HUES48 (cell line): ENCODE data around the gene ZBTB2.
"Not testable (repeated sequence)": the region's sequence is repeated elsewhere in the genome, so short reads cannot be mapped to it uniquely, and the experiment has no call there.

Source experiments
- H3K27ac ChIP-seq: one replicate; pipeline ENCODE4 v1.7.0; 2013; ENCODE audit warnings: low read depth, low read length, inconsistent platforms
- H3K27me3 ChIP-seq: 2 replicates; pipeline ENCODE4 v1.6.1; 2013; ENCODE audit warnings: mild to moderate bottlenecking, low read length; ENCODE audit not compliant: control insufficient read depth, insufficient read depth
- H3K36me3 ChIP-seq: 2 replicates; pipeline ENCODE4 v1.6.1; 2013; ENCODE audit warnings: low read length; ENCODE audit not compliant: control insufficient read depth, insufficient read depth
- H3K4me1 ChIP-seq: 2 replicates; pipeline ENCODE4 v1.6.1; 2013; ENCODE audit warnings: mild to moderate bottlenecking, low read length; ENCODE audit not compliant: control insufficient read depth, insufficient read depth
- H3K4me3 ChIP-seq: 2 replicates; pipeline ENCODE4 v1.5.1; 2013; ENCODE audit warnings: mild to moderate bottlenecking, low read depth, low read length
- H3K9ac ChIP-seq: 2 replicates; pipeline ENCODE4 v1.6.1; 2013; ENCODE audit warnings: mild to moderate bottlenecking, low read depth, low read length, moderate library complexity
- H3K9me3 ChIP-seq: 2 replicates; pipeline ENCODE4 v1.6.1; 2013; ENCODE audit warnings: low read length; ENCODE audit not compliant: control insufficient read depth, insufficient read depth

ZBTB2 gene

GRCh38 chr6:151350442-151351145 is 40.8 kb downstream of the ZBTB2 start:
- Histone ChIP-seq H3K27me3 (no peaks in the 10 kb centered on the region), H3K9ac (no peak overlapping the region), H3K4me3 (no peak overlapping the region), H3K36me3 (peaks cover 15% of the 10 kb centered on the region), H3K9me3 (no peaks in the 10 kb centered on the region), H3K4me1 (no peaks in the 10 kb centered on the region), H3K27ac (no peak overlapping the region)

GRCh38 chr6:151349651-151350270 is 41.6 kb downstream of the ZBTB2 start:
- Histone ChIP-seq H3K36me3 (peaks cover 14% of the 10 kb centered on the region; the same call in 1 of the 2 replicates), H3K27me3 (no peaks in the 10 kb centered on the region)

GRCh38 chr6:151342750-151343149 is 48.6 kb downstream of the ZBTB2 start:
- H3K36me3 ChIP-seq, H3K27me3 ChIP-seq, H3K27ac ChIP-seq, H3K4me1 ChIP-seq, H3K4me3 ChIP-seq, H3K9me3 ChIP-seq, H3K9ac ChIP-seq: not testable (repeated sequence)

More at GRCh38 chr6:151349651-151350270, 41.6 kb downstream of the ZBTB2 start:
- H3K4me1 ChIP-seq = no peaks in the 10 kb centered on the region
- H3K27ac ChIP-seq = no peak overlapping the region
- no peak overlapping the region for H3K9ac ChIP-seq
- no peaks in the 10 kb centered on the region for H3K9me3 ChIP-seq
- H3K4me3 ChIP-seq = no peak overlapping the region

GRCh38 chr6:151341476-151342195 is 49.7 kb downstream of the ZBTB2 start:
- H3K27ac ChIP-seq = no peak overlapping the region
- no peaks in the 10 kb centered on the region for H3K9me3 ChIP-seq
- H3K36me3 ChIP-seq = no peaks in the 10 kb centered on the region
- H3K4me3 ChIP-seq = no peak overlapping the region
- no peaks in the 10 kb centered on the region for H3K27me3 ChIP-seq
- no peak overlapping the region for H3K9ac ChIP-seq
- H3K4me1 ChIP-seq = no peaks in the 10 kb centered on the region

- Histone ChIP-seq H3K4me3 (no peak overlapping the region), H3K36me3 (no peaks in the 10 kb centered on the region), H3K4me1 (no peaks in the 10 kb centered on the region), H3K9ac (no peak overlapping the region), H3K27ac (no peak overlapping the region), H3K27me3 (no peaks in the 10 kb centered on the region), H3K9me3 (no peaks in the 10 kb centered on the region)
These were observed 51.0 kb downstream of the ZBTB2 start for GRCh38 chr6:151340219-151340978.

GRCh38 chr6:151339369-151339768 is 52.0 kb downstream of the ZBTB2 start:
- no peaks in the 10 kb centered on the region for H3K4me1 ChIP-seq
- no peaks in the 10 kb centered on the region for H3K9me3 ChIP-seq
- no peak overlapping the region for H3K9ac ChIP-seq
- H3K36me3 ChIP-seq = no peaks in the 10 kb centered on the region
- H3K27ac ChIP-seq = no peak overlapping the region
- H3K27me3 ChIP-seq = no peaks in the 10 kb centered on the region
- no peak overlapping the region for H3K4me3 ChIP-seq

GRCh38 chr6:151338651-151339200 is 52.6 kb downstream of the ZBTB2 start:
- no peaks in the 10 kb centered on the region for H3K27me3 ChIP-seq
- no peaks in the 10 kb centered on the region for H3K9me3 ChIP-seq
- H3K4me1 ChIP-seq = no peaks in the 10 kb centered on the region
- no peak overlapping the region for H3K4me3 ChIP-seq
- no peak overlapping the region for H3K9ac ChIP-seq
- no peak overlapping the region for H3K27ac ChIP-seq
- H3K36me3 ChIP-seq = no peaks in the 10 kb centered on the region

- H3K27ac ChIP-seq = no peak overlapping the region
- no peaks in the 10 kb centered on the region for H3K36me3 ChIP-seq
- H3K4me1 ChIP-seq = 0 out of 2 replicates have a peak, but pooled peaks cover 4% of the 10 kb centered on the region
- no peak overlapping the region for H3K4me3 ChIP-seq
- no peaks in the 10 kb centered on the region for H3K27me3 ChIP-seq
- no peak overlapping the region for H3K9ac ChIP-seq
- H3K9me3 ChIP-seq = no peaks in the 10 kb centered on the region
These were observed 55.4 kb downstream of the ZBTB2 start for GRCh38 chr6:151335930-151336329.

- H3K9me3 ChIP-seq = no peaks in the 10 kb centered on the region
- H3K27ac ChIP-seq = no peak overlapping the region
- H3K27me3 ChIP-seq = peaks cover 5% of the 10 kb centered on the region; the same call in 1 of the 2 replicates
These were observed 61.1 kb downstream of the ZBTB2 start for GRCh38 chr6:151330130-151330696.

GRCh38 chr6:151327101-151327500 is 64.3 kb downstream of the ZBTB2 start:
- no peaks in the 10 kb centered on the region for H3K9me3 ChIP-seq
- H3K27me3 ChIP-seq = peaks cover 13% of the 10 kb centered on the region
- H3K36me3 ChIP-seq = no peaks in the 10 kb centered on the region
- no peak overlapping the region for H3K27ac ChIP-seq
- no peak overlapping the region for H3K4me3 ChIP-seq
- peaks cover 14% of the 10 kb centered on the region for H3K4me1 ChIP-seq
- H3K9ac ChIP-seq = no peak overlapping the region

More at GRCh38 chr6:151330130-151330696, 61.1 kb downstream of the ZBTB2 start:
- H3K4me3 ChIP-seq = no peak overlapping the region
- no peaks in the 10 kb centered on the region for H3K36me3 ChIP-seq
- H3K4me1 ChIP-seq = peaks cover 8% of the 10 kb centered on the region
- H3K9ac ChIP-seq = no peak overlapping the region
